Upper lobe of left lung (tissue), 6 donors: ENCODE measurements around the gene NECAP2. TPM values are rescaled to one million over a fixed set of nuclear protein-coding genes. Genes with fewer than 3 reads are reported as not detected.
A peak's percentile ranks its signal among the peaks of the same experiment; 100 is the strongest.

Source experiments
- ATAC-seq, 2 donors: fragments of 200-7000 bp; cut with Tn5 transposase; one replicate each; pipeline ENCODE4 v1.9.1; 2022; ENCODE audit warnings: mild to moderate bottlenecking in 2 of 2, moderate library complexity in 2 of 2; ENCODE audit not compliant: low FRiP score in 2 of 2
- DNase-seq, 2 donors: peaks; one replicate each; pipeline ENCODE4 v3.0.0-alpha.2; 2019 to 2020
- H3K27ac ChIP-seq, 4 donors: fragments of 200-600 bp; sonication (generic); one replicate each; pipeline ENCODE4 v1.5.1; 2016 to 2019
- H3K27me3 ChIP-seq, 4 donors: fragments of 200-600 bp; sonication (generic); one replicate each; pipeline ENCODE4 v1.5.1; 2017 to 2019
- H3K36me3 ChIP-seq, 4 donors: fragments of 200-600 bp; sonication (generic); one replicate each; pipeline ENCODE4 v1.5.1; 2016 to 2019
- H3K4me1 ChIP-seq, 4 donors: fragments of 200-600 bp; sonication (generic); one replicate each; pipeline ENCODE4 v1.5.1; 2018 to 2019
- H3K4me3 ChIP-seq, 4 donors: fragments of 200-600 bp; sonication (generic); one replicate each; pipeline ENCODE4 v1.5.1; 2017 to 2019; ENCODE audit warnings: mild to moderate bottlenecking in 2 of 4, moderate library complexity in 1 of 4
- H3K9me3 ChIP-seq, 4 donors: fragments of 200-600 bp; sonication (generic); one replicate each; pipeline ENCODE4 v1.5.1; 2018 to 2019
- CTCF ChIP-seq, 6 experiments: fragments of 450-650 bp in 4 of 6; fragments of 200-600 bp in 2 of 6; sonication (generic) in 2 of 6; IDR thresholded peaks; one replicate each; pipeline ENCODE4 v1.5.1; 2016 to 2019; ENCODE audit warnings: antibody characterized with exemption in 6 of 6
- EP300 ChIP-seq, 4 donors: sonication (generic); formaldehyde crosslinking; IDR thresholded peaks; one replicate each; pipeline ENCODE4 v1.5.1; 2017; ENCODE audit warnings: antibody characterized with exemption in 4 of 4, control low read depth in 2 of 4
- POLR2A ChIP-seq, 4 donors: fragments of 450-650 bp; IDR thresholded peaks; one replicate each; pipeline ENCODE4 v1.5.1; 2016 to 2017; ENCODE audit warnings: antibody characterized with exemption in 4 of 4, mild to moderate bottlenecking in 2 of 4
- POLR2AphosphoS5 ChIP-seq, 2 donors: sonication (generic); formaldehyde crosslinking; IDR thresholded peaks; one replicate each; pipeline ENCODE4 v1.5.1; 2017; ENCODE audit warnings: antibody characterized with exemption in 2 of 2
- WGBS, 2 donors: methylation state at CpG; one replicate each; pipeline ENCODE4 v1.1.5; 2017 to 2018; 5-methylcytosine and 5-hydroxymethylcytosine counted together
- total RNA-seq, 6 donors: library from RNA; depleted of rRNA in 4 of 6; stranded (reverse); fragments of >200 nt in 4 of 6; gene quantifications; one replicate each; pipeline versions ENCODE4 v1.1.0 to v1.2.1, GENCODE V29; 2016 to 2021
- donor health status: DM: no; HTN: no; CAD: no; lungs with moderate emphysema.
- donor health status: DM: no; HTN: yes; CAD: no; lungs with severe emphysema.

Gene NECAP2
- total RNA-seq, 6 donors from 2014 or later = 61.9 to 96.4 (median 87.1) TPM

DNA sequence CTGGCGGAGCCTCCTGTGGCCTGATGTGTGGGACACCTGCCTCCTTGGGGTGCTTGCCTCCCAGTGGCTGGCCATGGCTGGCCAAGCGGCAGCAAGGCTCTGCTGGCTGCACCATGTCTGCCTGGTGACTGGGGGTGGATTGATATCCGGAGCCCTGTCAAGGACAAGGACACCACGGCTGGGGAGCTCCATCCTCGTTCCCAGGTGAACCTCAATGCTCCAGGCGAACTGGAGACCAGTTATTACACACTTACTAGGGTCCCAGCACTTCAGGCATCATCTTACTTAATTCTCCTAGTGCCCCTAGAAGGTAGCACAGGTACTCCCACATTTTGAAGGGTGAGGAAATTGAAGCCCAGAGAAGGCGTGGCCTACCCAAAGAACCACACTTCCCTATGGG lies 18.5 kb upstream of the NECAP2 start:
- DNase-seq (no peak), ATAC-seq (no peak)
- WGBS, 2 donors = 97 to 98% methylated on average over 2 to 4 of the region's 7 CpGs

DNA sequence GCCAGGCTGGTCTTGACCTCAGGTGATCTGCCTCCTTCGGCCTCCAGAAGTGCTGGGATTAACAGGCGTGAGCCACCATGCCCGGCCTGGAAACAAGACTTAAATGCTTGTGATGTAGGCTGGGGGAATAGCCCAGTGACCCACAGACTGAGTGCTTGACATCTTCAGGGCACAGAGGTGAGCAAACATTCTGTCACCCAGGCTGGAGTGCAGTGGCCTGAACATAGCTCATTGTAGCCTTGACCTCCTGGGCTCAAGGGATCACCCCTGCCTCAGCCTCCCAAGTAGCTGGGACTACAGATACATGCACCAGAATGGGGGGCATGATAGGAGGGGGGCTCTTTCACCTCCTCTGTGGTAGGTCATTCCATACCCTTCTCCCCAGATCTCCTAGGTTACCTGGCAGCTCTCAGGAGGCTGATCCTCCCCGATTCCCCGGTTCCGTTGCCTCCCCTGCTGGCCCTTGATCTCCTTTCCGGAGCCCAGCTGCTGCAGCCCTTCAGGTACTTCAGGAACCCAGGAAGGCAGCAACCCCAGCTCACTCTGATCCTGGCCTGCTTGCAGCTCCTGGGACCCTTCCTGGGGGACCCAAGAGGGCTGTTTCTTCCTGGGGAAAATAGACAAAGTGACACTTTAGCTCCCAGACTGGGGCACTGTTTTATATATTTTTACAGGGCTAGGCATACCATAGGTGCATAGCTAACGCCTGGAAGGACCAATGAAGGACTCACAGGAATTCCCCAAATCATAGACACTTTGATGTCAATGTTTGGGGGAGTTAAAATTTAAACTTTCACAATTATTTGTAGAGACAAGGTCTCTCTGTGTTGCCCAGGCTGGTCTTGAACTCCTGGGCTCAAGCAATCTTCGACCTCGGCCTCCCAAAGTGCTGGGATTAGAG lies 15.1 kb upstream of the NECAP2 start:
- H3K9me3 ChIP-seq = no peaks in the 10 kb centered on the region
- TF ChIP-seq POLR2A (IDR thresholded peaks at IDR 0.05) (no peak), EP300 (IDR thresholded peaks at IDR 0.05) (no peak), CTCF (IDR thresholded peaks at IDR 0.05) (no peak), POLR2AphosphoS5 (IDR thresholded peaks at IDR 0.05) (no peak)
- H3K36me3 ChIP-seq = no peaks in the 10 kb centered on the region
- no peak overlapping the region for H3K4me3 ChIP-seq
- no peak for ATAC-seq
- no peaks in the 10 kb centered on the region for H3K27me3 ChIP-seq
- DNase-seq = no peak
- H3K4me1 ChIP-seq = no peaks in the 10 kb centered on the region
- no peak overlapping the region for H3K27ac ChIP-seq
- WGBS, 2 donors = 92 to 93% methylated on average over 4 to 10 of the region's 10 CpGs

More for the DNA sequence above, 18.5 kb upstream of the NECAP2 start:
- Histone ChIP-seq H3K27ac (no peak overlapping the region), H3K9me3 (no peaks in the 10 kb centered on the region), H3K36me3 (no peaks in the 10 kb centered on the region), H3K4me3 (no peak overlapping the region), H3K4me1 (no peaks in the 10 kb centered on the region), H3K27me3 (no peaks in the 10 kb centered on the region)
- TF ChIP-seq POLR2A (IDR thresholded peaks at IDR 0.05) (no peak), CTCF (IDR thresholded peaks at IDR 0.05) (no peak), EP300 (IDR thresholded peaks at IDR 0.05) (no peak), POLR2AphosphoS5 (IDR thresholded peaks at IDR 0.05) (no peak)

DNA sequence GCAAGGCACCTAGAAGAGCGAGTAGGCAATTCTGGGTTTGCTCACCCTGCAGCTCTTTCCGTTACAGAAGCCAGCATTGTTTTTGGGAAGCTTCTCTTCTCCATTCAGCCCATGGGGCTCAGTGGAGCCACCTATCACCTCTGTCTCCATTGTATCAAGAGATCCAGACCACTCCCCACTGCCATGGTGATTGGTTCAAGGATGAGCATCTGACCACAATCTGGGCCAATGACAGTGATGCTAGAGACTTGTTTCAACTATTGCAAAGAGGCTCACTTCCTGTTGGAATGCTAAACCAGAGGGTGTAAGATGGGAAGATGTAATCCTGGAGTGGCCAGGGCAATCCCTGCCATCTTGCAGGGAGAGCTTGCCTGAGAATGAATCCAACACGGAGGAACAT lies 9.9 kb upstream of the NECAP2 start:
- WGBS, 2 donors = 89 to 90% methylated on average over 3 of the region's 3 CpGs
- no peaks in the 10 kb centered on the region for H3K4me1 ChIP-seq
- no peak for DNase-seq
- H3K27me3 ChIP-seq = no peaks in the 10 kb centered on the region
- no peaks in the 10 kb centered on the region for H3K9me3 ChIP-seq
- no peak overlapping the region for H3K4me3 ChIP-seq
- TF ChIP-seq POLR2AphosphoS5 (IDR thresholded peaks at IDR 0.05) (no peak), POLR2A (IDR thresholded peaks at IDR 0.05) (no peak), CTCF (IDR thresholded peaks at IDR 0.05) (no peak), EP300 (IDR thresholded peaks at IDR 0.05) (no peak)
- H3K36me3 ChIP-seq = no peaks in the 10 kb centered on the region
- no peak for ATAC-seq
- H3K27ac ChIP-seq = no peak overlapping the region

GRCh38 chr1:16433030-16433429 lies 7.5 kb upstream of the NECAP2 start:
- no peak for DNase-seq
- 50 to 52% methylated on average over 9 of the region's 9 CpGs for WGBS, 2 donors
- Histone ChIP-seq H3K4me3 (no peak overlapping the region), H3K27me3 (no peaks in the 10 kb centered on the region), H3K27ac (no peak overlapping the region), H3K36me3 (no peaks in the 10 kb centered on the region), H3K9me3 (no peaks in the 10 kb centered on the region), H3K4me1 (no peaks in the 10 kb centered on the region)
- peak in 1 of 2 donors; percentile 23 for ATAC-seq
- TF ChIP-seq POLR2A (IDR thresholded peaks at IDR 0.05) (no peak), EP300 (IDR thresholded peaks at IDR 0.05) (no peak), CTCF (IDR thresholded peaks at IDR 0.05) (no peak)

- H3K36me3 ChIP-seq = no peaks in the 10 kb centered on the region
- TF ChIP-seq POLR2AphosphoS5 (IDR thresholded peaks at IDR 0.05) (no peak), CTCF (IDR thresholded peaks at IDR 0.05) (no peak), EP300 (IDR thresholded peaks at IDR 0.05) (no peak), POLR2A (IDR thresholded peaks at IDR 0.05) (no peak)
- H3K27ac ChIP-seq = no peak overlapping the region
- ATAC-seq (no peak), DNase-seq (no peak)
- H3K9me3 ChIP-seq = no peaks in the 10 kb centered on the region
- no peaks in the 10 kb centered on the region for H3K4me1 ChIP-seq
- H3K4me3 ChIP-seq = no peak overlapping the region
- H3K27me3 ChIP-seq = no peaks in the 10 kb centered on the region
- 96 to 98% methylated on average over 4 of the region's 4 CpGs for WGBS, 2 donors
Measured at GRCh38 chr1:16434007-16434406, 6.5 kb upstream of the NECAP2 start.
